ENCODE measurements around the gene ZSCAN20.

ZSCAN20 gene

DNA sequence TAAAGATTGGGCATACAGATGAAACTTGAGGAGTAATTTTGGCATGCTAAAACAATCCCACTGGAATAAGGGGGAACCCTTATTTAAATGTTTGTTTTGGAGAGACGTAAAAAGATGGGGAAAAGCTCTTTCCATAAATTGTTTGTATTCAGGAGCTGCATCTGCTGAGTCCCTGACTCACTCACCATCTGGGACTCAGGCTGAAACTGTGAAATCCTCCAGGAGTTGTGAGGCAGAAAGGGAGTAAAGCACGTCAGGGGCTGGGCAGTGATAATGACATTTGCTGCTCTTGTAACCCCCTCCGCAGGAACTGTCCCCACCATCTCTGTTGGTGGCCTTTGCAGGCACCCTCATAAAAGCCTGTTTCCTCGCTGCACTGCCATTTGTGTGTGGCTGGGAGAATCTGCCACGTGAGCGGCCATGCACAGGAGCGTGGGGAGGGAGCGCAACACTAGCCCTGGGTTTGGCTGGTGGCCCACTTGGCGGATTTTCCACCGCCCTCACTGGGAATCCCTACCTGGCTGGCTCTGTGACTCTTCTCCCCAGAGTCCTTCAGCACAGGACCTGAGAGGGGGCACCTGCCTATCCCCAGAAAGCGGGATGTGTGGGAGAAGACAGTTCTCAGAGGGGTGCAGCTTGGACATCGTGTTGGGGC lies 45.3 kb downstream of the ZSCAN20 start:
- no peaks in the 10 kb centered on the region for H3F3A ChIP-seq (ENCODE audit: insufficient read depth)
- TF ChIP-seq EZH2phosphoT487 (conservative IDR thresholded peaks at IDR 0.05; ENCODE audit: low read length) = no peak
- TF ChIP-seq, protein P1, sequence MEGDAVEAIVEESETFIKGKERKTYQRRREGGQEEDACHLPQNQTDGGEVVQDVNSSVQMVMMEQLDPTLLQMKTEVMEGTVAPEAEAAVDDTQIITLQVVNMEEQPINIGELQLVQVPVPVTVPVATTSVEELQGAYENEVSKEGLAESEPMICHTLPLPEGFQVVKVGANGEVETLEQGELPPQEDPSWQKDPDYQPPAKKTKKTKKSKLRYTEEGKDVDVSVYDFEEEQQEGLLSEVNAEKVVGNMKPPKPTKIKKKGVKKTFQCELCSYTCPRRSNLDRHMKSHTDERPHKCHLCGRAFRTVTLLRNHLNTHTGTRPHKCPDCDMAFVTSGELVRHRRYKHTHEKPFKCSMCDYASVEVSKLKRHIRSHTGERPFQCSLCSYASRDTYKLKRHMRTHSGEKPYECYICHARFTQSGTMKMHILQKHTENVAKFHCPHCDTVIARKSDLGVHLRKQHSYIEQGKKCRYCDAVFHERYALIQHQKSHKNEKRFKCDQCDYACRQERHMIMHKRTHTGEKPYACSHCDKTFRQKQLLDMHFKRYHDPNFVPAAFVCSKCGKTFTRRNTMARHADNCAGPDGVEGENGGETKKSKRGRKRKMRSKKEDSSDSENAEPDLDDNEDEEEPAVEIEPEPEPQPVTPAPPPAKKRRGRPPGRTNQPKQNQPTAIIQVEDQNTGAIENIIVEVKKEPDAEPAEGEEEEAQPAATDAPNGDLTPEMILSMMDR (IDR thresholded peaks at IDR 0.05; ENCODE audit: insufficient read depth, low read length, poor library complexity, severe bottlenecking) = no peak
- H3K36me3 ChIP-seq (ENCODE audit: low read length) = no peaks in the 10 kb centered on the region
- H3K9me3 ChIP-seq (ENCODE audit: insufficient read depth, low read length) = no peaks in the 10 kb centered on the region
- no peaks in the 10 kb centered on the region for H4K20me1 ChIP-seq (ENCODE audit: low read depth, low read length)
- no peaks in the 10 kb centered on the region for H3K9me2 ChIP-seq (replicated peaks; ENCODE audit: insufficient read depth, low read length)
- H3K27me3 ChIP-seq (ENCODE audit: low read length) = no peaks in the 10 kb centered on the region
- no peaks in the 10 kb centered on the region for H3K79me2 ChIP-seq (ENCODE audit: insufficient read depth, low read length)
- no peak overlapping the region for H3K4me2 ChIP-seq (ENCODE audit: low read depth, low read length, poor library complexity, severe bottlenecking)
- H3K4me3 ChIP-seq (ENCODE audit: insufficient read depth, low read length, poor library complexity, severe bottlenecking) = no peak overlapping the region
- no peak overlapping the region for H3K27ac ChIP-seq (ENCODE audit: low read depth, low read length)
- H2AFZ ChIP-seq (ENCODE audit: low read depth, low read length, severe bottlenecking) = no peak overlapping the region
- no peak overlapping the region for H3K9ac ChIP-seq (ENCODE audit: low read length)

DNA sequence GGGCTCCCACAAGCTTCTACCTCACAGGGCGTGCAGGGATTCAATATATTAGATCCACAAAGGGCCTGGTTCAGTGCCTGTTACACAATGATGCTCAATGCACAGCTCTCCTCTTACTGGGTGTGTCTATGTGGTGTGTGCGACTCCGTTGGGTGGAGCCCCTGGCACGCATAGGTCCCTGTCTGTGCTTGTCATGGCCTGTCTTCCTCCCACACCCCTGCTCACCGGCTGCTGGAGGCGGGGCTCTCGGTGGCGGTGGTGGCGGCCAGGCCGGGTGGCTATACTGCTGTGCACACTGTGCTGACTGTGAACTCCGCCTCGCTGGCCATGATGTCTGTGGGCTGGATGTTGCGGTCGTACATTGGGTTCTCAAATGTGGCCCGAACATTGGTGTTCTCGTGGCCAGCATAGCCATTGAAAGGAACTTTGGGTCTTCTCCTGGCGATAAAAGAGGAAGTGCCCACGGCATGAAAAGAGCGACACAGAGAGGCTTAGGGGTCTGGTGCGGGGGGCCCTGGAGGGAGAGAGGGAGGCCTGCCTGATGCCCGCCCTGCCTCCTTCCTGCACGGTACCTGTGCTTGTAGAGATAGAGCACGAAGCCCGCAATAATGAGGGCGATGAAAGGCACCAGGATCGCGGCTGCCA lies 46.9 kb downstream of the ZSCAN20 start:
- Histone ChIP-seq H3K4me2 (ENCODE audit: low read depth, low read length, poor library complexity, severe bottlenecking) (no peak overlapping the region), H3K9me3 (ENCODE audit: insufficient read depth, low read length) (no peaks in the 10 kb centered on the region), H2AFZ (ENCODE audit: low read depth, low read length, severe bottlenecking) (no peak overlapping the region), H3K27me3 (ENCODE audit: low read length) (no peaks in the 10 kb centered on the region; the same call in 1 of the 2 replicates), H3K9ac (ENCODE audit: low read length) (no peak overlapping the region), H3K9me2 (replicated peaks; ENCODE audit: insufficient read depth, low read length) (no peaks in the 10 kb centered on the region), H3K36me3 (ENCODE audit: low read length) (no peaks in the 10 kb centered on the region), H3F3A (ENCODE audit: insufficient read depth) (no peaks in the 10 kb centered on the region), H3K27ac (ENCODE audit: low read depth, low read length) (no peak overlapping the region), H3K4me3 (ENCODE audit: insufficient read depth, low read length, poor library complexity, severe bottlenecking) (no peak overlapping the region), H4K20me1 (ENCODE audit: low read depth, low read length) (no peaks in the 10 kb centered on the region), H3K79me2 (ENCODE audit: insufficient read depth, low read length) (no peaks in the 10 kb centered on the region)
- TF ChIP-seq EZH2phosphoT487 (conservative IDR thresholded peaks at IDR 0.05; ENCODE audit: low read length) = no peak
- TF ChIP-seq, protein P1 (IDR thresholded peaks at IDR 0.05; ENCODE audit: insufficient read depth, low read length, poor library complexity, severe bottlenecking) = no peak

DNA sequence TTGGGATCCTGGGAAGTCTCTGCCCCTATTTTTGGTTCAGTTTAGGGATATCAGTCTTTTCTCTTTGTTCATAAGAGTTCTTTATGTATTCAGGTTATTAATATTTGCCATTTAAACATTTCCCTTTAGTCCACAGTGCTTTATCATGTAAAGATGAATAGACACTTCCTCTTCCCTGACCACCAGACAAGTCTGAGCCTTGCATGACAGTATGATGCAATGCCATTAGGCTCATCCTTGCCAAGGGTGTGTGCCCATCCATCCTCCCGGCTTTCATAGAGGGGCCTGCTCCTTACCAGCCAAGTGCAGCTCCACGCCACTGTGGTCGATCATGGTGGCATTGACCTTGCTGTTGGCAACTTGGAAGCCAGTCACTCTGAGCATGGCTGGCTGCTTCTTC lies 52.1 kb downstream of the ZSCAN20 start:
- Histone ChIP-seq H3K36me3 (ENCODE audit: low read length) (no peaks in the 10 kb centered on the region), H3K9ac (ENCODE audit: low read length) (no peak overlapping the region), H3K27ac (ENCODE audit: low read depth, low read length) (no peak overlapping the region), H3K4me2 (ENCODE audit: low read depth, low read length, poor library complexity, severe bottlenecking) (no peak overlapping the region), H3K9me3 (ENCODE audit: insufficient read depth, low read length) (no peaks in the 10 kb centered on the region), H3K27me3 (ENCODE audit: low read length) (no peaks in the 10 kb centered on the region; the same call in 1 of the 2 replicates), H3K4me3 (ENCODE audit: insufficient read depth, low read length, poor library complexity, severe bottlenecking) (no peak overlapping the region), H3K9me2 (replicated peaks; ENCODE audit: insufficient read depth, low read length) (no peaks in the 10 kb centered on the region), H3F3A (ENCODE audit: insufficient read depth) (no peaks in the 10 kb centered on the region), H2AFZ (ENCODE audit: low read depth, low read length, severe bottlenecking) (no peak overlapping the region), H3K79me2 (ENCODE audit: insufficient read depth, low read length) (no peaks in the 10 kb centered on the region), H4K20me1 (ENCODE audit: low read depth, low read length) (no peaks in the 10 kb centered on the region)
- TF ChIP-seq, protein P1 (IDR thresholded peaks at IDR 0.05; ENCODE audit: insufficient read depth, low read length, poor library complexity, severe bottlenecking) = no peak
- TF ChIP-seq EZH2phosphoT487 (conservative IDR thresholded peaks at IDR 0.05; ENCODE audit: low read length) = no peak

All from SU-DHL-6 (cell line).